Neural progenitor cell (in vitro differentiated cells): ENCODE data around the gene CAMK1D. TPM values are rescaled to one million over a fixed set of nuclear protein-coding genes. Genes with fewer than 3 reads are reported as not detected.

Experiments used
- DNase-seq: peaks from one replicate; pipeline ENCODE4 v3.0.0-alpha.2; 2016; ENCODE audit warnings: low spot score
- H2AFZ ChIP-seq: fragments of 200-600 bp; sonication (generic); replicated peaks from 2 replicates; pipeline ENCODE4 v1.6.1; 2016; ENCODE audit warnings: antibody characterized with exemption
- H3F3A ChIP-seq: fragments of 200-600 bp; sonication (generic); 2 replicates; pipeline ENCODE4 v1.6.1; 2016; ENCODE audit warnings: antibody characterized with exemption, low read depth
- H3K27ac ChIP-seq: fragments of 200-600 bp; sonication (generic); 2 replicates; pipeline ENCODE4 v1.5.1; 2016; ENCODE audit warnings: mild to moderate bottlenecking
- H3K27me3 ChIP-seq: fragments of 200-600 bp; sonication (generic); 2 replicates; pipeline ENCODE4 v1.6.1; 2016; ENCODE audit warnings: mild to moderate bottlenecking, moderate library complexity
- H3K36me3 ChIP-seq: fragments of 200-600 bp; sonication (generic); 2 replicates; pipeline ENCODE4 v1.5.1; 2016
- H3K4me1 ChIP-seq: fragments of 200-600 bp; sonication (generic); 2 replicates; pipeline ENCODE4 v1.6.1; 2016; ENCODE audit warnings: mixed run types
- H3K4me2 ChIP-seq: fragments of 200-600 bp; sonication (generic); 2 replicates; pipeline ENCODE4 v1.6.1; 2016
- H3K4me3 ChIP-seq: fragments of 200-600 bp; sonication (generic); 2 replicates; pipeline ENCODE4 v1.5.1; 2016
- H3K79me2 ChIP-seq: fragments of 200-600 bp; sonication (generic); 2 replicates; pipeline ENCODE4 v1.6.1; 2016; ENCODE audit warnings: low read depth
- H3K9ac ChIP-seq: fragments of 200-600 bp; sonication (generic); 2 replicates; pipeline ENCODE4 v1.6.1; 2016
- H3K9me3 ChIP-seq: fragments of 200-600 bp; sonication (generic); 2 replicates; pipeline ENCODE4 v1.5.1; 2016; ENCODE audit warnings: low read depth
- H4K20me1 ChIP-seq: fragments of 200-600 bp; sonication (generic); 2 replicates; pipeline ENCODE4 v1.6.1; 2016; ENCODE audit warnings: low read depth
- H3K27ac Mint-ChIP-seq: 3 replicates; pipeline ENCODE4 v1.8.0; 2021; ENCODE audit warnings: mixed read lengths
- H3K27me3 Mint-ChIP-seq: 2 replicates; pipeline ENCODE4 v1.8.0; 2022; ENCODE audit warnings: low read depth, mild to moderate bottlenecking, inconsistent platforms, moderate library complexity, mixed read lengths; ENCODE audit not compliant: insufficient read depth
- H3K36me3 Mint-ChIP-seq: 3 replicates; pipeline ENCODE4 v1.8.0; 2021; ENCODE audit warnings: mixed read lengths
- H3K4me1 Mint-ChIP-seq: 3 replicates; pipeline ENCODE4 v1.8.0; 2021; ENCODE audit warnings: mixed read lengths
- H3K4me3 Mint-ChIP-seq: 3 replicates; pipeline ENCODE4 v1.8.0; 2021; ENCODE audit warnings: mild to moderate bottlenecking, moderate library complexity, mixed read lengths
- H3K9me3 Mint-ChIP-seq: 3 replicates; pipeline ENCODE4 v1.8.0; 2020; ENCODE audit warnings: mixed read lengths
- EZH2 ChIP-seq: fragments of 200-600 bp; sonication (generic); IDR thresholded peaks from 2 replicates; pipeline ENCODE4 v1.6.1; 2017; ENCODE audit warnings: antibody characterized with exemption, mild to moderate bottlenecking, moderate library complexity
- EZH2phosphoT487 ChIP-seq: fragments of 200-600 bp; sonication (generic); IDR thresholded peaks from 2 replicates; pipeline ENCODE4 v1.6.1; 2017; ENCODE audit warnings: antibody characterized with exemption
- total RNA-seq: library from RNA; depleted of rRNA; stranded (reverse); fragments of >200 nt; gene quantifications from 2 replicates; pipeline ENCODE4 v1.2.3, GENCODE V29; 2015; ENCODE audit warnings: low replicate concordance
- TF ChIP-seq, protein P1 (sequence below): fragments of 200-600 bp; sonication (generic); IDR thresholded peaks from 2 replicates; pipeline ENCODE4 v1.5.1; 2017; ENCODE audit warnings: antibody characterized with exemption, mild to moderate bottlenecking

CAMK1D gene
- total RNA-seq, 1 donor from 2014 or later = 7.6 TPM

GRCh38 chr10:12489357-12489756, 140.0 kb downstream of the CAMK1D start:
- Histone ChIP-seq H3K79me2 (no peaks in the 10 kb centered on the region), H3K4me3 (no peak overlapping the region), H3K27ac (no peak overlapping the region), H3K9ac (no peak overlapping the region), H4K20me1 (no peaks in the 10 kb centered on the region), H3F3A (no peaks in the 10 kb centered on the region), H2AFZ (no peak overlapping the region), H3K4me2 (no peak overlapping the region), H3K36me3 (no peaks in the 10 kb centered on the region), H3K27me3 (no peaks in the 10 kb centered on the region), H3K4me1 (peaks cover 1% of the 10 kb centered on the region), H3K9me3 (no peaks in the 10 kb centered on the region)
- no peaks in the 10 kb centered on the region for H3K36me3 Mint-ChIP-seq
- H3K9me3 Mint-ChIP-seq = no peaks in the 10 kb centered on the region
- no peak overlapping the region for H3K27ac Mint-ChIP-seq
- TF ChIP-seq, protein P1, sequence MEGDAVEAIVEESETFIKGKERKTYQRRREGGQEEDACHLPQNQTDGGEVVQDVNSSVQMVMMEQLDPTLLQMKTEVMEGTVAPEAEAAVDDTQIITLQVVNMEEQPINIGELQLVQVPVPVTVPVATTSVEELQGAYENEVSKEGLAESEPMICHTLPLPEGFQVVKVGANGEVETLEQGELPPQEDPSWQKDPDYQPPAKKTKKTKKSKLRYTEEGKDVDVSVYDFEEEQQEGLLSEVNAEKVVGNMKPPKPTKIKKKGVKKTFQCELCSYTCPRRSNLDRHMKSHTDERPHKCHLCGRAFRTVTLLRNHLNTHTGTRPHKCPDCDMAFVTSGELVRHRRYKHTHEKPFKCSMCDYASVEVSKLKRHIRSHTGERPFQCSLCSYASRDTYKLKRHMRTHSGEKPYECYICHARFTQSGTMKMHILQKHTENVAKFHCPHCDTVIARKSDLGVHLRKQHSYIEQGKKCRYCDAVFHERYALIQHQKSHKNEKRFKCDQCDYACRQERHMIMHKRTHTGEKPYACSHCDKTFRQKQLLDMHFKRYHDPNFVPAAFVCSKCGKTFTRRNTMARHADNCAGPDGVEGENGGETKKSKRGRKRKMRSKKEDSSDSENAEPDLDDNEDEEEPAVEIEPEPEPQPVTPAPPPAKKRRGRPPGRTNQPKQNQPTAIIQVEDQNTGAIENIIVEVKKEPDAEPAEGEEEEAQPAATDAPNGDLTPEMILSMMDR = no peak
- TF ChIP-seq EZH2 (no peak), EZH2phosphoT487 (no peak)
- no peak for DNase-seq
- H3K27me3 Mint-ChIP-seq = peaks cover 7% of the 10 kb centered on the region
- H3K4me1 Mint-ChIP-seq = peaks cover 14% of the 10 kb centered on the region
- H3K4me3 Mint-ChIP-seq = no peak overlapping the region

DNA sequence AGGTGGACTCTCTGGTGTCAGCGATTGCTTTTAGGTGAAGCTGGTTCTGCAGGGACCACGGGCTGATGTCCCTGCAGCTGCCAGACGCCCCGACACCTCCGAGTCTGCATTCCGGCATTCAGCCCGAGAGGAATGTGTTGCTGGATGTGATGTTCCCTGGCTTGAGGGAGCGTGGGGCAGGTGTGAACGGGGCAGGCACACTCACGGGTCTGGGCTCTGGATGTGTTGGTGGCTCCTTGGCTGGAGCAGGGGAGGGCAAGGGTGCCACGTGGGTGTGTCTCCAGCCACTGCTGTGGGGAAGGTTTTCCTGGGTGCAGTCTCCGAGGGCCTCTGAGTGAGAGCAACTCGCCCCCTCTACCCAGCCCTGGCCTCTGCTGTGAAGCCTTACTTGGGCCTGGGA, 140.5 kb downstream of the CAMK1D start:
- no peak for DNase-seq
- no peak overlapping the region for H3K27ac Mint-ChIP-seq
- Histone ChIP-seq H3F3A (no peaks in the 10 kb centered on the region), H4K20me1 (no peaks in the 10 kb centered on the region), H3K4me2 (no peak overlapping the region), H3K36me3 (no peaks in the 10 kb centered on the region), H3K27me3 (no peaks in the 10 kb centered on the region), H2AFZ (no peak overlapping the region), H3K9ac (no peak overlapping the region), H3K79me2 (no peaks in the 10 kb centered on the region), H3K4me3 (no peak overlapping the region), H3K9me3 (no peaks in the 10 kb centered on the region), H3K27ac (no peak overlapping the region), H3K4me1 (no peaks in the 10 kb centered on the region)
- H3K9me3 Mint-ChIP-seq = no peaks in the 10 kb centered on the region
- no peak overlapping the region for H3K4me3 Mint-ChIP-seq
- H3K4me1 Mint-ChIP-seq = peaks cover 12% of the 10 kb centered on the region
- no peaks in the 10 kb centered on the region for H3K36me3 Mint-ChIP-seq
- TF ChIP-seq EZH2 (no peak), EZH2phosphoT487 (no peak)
- TF ChIP-seq, protein P1 = no peak
- peaks cover 7% of the 10 kb centered on the region for H3K27me3 Mint-ChIP-seq

GRCh38 chr10:12490963-12491362, 141.6 kb downstream of the CAMK1D start:
- no peak overlapping the region for H3K9ac ChIP-seq
- no peak overlapping the region for H3K27ac ChIP-seq
- Mint-ChIP-seq H3K4me3 (no peak overlapping the region), H3K36me3 (no peaks in the 10 kb centered on the region), H3K27me3 (peaks cover 5% of the 10 kb centered on the region), H3K4me1 (peaks cover 2% of the 10 kb centered on the region), H3K27ac (no peak overlapping the region), H3K9me3 (no peaks in the 10 kb centered on the region)
- no peak overlapping the region for H2AFZ ChIP-seq
- TF ChIP-seq EZH2phosphoT487 (no peak), EZH2 (no peak)
- TF ChIP-seq, protein P1 = no peak
- no peaks in the 10 kb centered on the region for H3K27me3 ChIP-seq
- H3K79me2 ChIP-seq = no peaks in the 10 kb centered on the region
- H3K9me3 ChIP-seq = no peaks in the 10 kb centered on the region
- no peaks in the 10 kb centered on the region for H3F3A ChIP-seq
- H3K4me2 ChIP-seq = no peak overlapping the region
- no peak overlapping the region for H3K4me3 ChIP-seq
- no peaks in the 10 kb centered on the region for H4K20me1 ChIP-seq
- H3K4me1 ChIP-seq = no peaks in the 10 kb centered on the region
- no peaks in the 10 kb centered on the region for H3K36me3 ChIP-seq
- no peak for DNase-seq
